ENCODE measurements around the gene CHAC2. TPM values are rescaled to one million over a fixed set of nuclear protein-coding genes. Genes with fewer than 3 reads are reported as not detected.
"Not testable (repeated sequence)": the region's sequence is repeated elsewhere in the genome, so short reads cannot be mapped to it uniquely, and the experiment has no call there.

CHAC2 gene
- total RNA-seq, 2 experiments from 2014 or later = 28.0 to 29.6 TPM

DNA sequence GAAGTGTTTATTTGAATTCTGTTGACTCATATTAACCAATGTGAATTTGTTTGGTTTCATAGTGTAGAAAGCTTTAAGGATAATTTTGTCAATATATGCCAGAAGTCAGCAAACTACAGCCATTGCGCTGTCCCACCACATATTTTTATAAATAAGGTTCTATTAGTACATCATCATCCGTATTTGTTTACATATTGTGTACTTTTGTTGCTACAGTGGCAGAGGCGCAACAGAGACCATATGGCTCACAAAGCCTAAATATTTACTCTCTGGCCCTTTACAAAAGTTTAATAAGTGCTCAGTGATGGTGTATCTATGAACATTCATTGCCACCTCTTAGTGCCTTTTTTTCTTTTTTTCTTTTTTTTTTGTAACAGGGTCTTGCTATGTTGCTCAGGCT is 25.7 kb downstream of the CHAC2 start:
- H3K4me3 Mint-ChIP-seq = no peak overlapping the region
- no peaks in the 10 kb centered on the region for H3K27me3 Mint-ChIP-seq
- no peak for DNase-seq
- peaks cover 3% of the 10 kb centered on the region for H3K36me3 Mint-ChIP-seq
- no peak overlapping the region for H3K27ac Mint-ChIP-seq
- peaks cover 15% of the 10 kb centered on the region for H3K4me1 Mint-ChIP-seq
- H3K9me3 Mint-ChIP-seq = no peaks in the 10 kb centered on the region

DNA sequence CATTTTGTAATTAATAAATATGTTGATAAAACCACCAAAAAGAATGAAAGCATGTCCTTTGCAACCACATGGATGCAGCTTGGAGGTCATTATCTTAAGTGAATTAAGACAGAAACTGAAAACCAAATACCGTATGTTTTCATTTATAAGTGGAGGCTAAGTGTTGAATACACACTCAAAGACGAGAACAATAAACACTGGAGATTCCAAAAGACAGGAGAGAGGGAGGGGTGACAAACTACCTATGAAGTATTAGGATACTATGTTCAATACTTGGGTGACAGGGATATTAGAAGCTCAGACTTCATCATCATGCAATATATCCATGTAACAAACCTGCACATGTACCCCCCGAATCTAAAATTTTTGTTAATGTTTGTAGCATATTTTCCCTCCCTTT is 26.2 kb downstream of the CHAC2 start:
- Mint-ChIP-seq H3K4me3 (no peak overlapping the region), H3K36me3 (peaks cover 3% of the 10 kb centered on the region), H3K27ac (no peak overlapping the region), H3K4me1 (peaks cover 11% of the 10 kb centered on the region), H3K27me3 (no peaks in the 10 kb centered on the region), H3K9me3 (no peaks in the 10 kb centered on the region)
- no peak for DNase-seq

DNA sequence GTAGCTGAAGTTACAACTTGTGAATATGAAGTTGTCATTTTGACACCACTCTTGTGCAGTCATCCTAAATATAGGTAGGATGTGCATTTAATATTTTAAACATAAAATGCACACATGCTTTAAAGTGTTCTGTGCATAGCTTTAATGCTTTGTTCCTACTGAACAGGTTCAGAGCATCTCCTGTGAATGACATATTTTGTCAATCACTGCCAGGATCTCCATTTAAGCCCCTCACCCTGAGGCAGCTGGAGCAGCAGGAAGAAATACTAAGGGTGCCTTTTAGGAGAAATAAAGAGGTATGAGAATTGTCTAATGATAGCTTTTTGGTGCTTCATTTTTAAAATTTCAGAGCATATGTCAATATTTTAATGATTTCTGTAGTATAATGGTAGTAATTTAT is 33.9 kb downstream of the CHAC2 start:
- peaks cover 12% of the 10 kb centered on the region for H3K36me3 Mint-ChIP-seq
- H3K4me1 Mint-ChIP-seq = no peaks in the 10 kb centered on the region
- no peak for DNase-seq
- H3K27me3 Mint-ChIP-seq = no peaks in the 10 kb centered on the region
- no peak overlapping the region for H3K4me3 Mint-ChIP-seq
- H3K9me3 Mint-ChIP-seq = no peaks in the 10 kb centered on the region
- H3K27ac Mint-ChIP-seq = no peak overlapping the region

DNA sequence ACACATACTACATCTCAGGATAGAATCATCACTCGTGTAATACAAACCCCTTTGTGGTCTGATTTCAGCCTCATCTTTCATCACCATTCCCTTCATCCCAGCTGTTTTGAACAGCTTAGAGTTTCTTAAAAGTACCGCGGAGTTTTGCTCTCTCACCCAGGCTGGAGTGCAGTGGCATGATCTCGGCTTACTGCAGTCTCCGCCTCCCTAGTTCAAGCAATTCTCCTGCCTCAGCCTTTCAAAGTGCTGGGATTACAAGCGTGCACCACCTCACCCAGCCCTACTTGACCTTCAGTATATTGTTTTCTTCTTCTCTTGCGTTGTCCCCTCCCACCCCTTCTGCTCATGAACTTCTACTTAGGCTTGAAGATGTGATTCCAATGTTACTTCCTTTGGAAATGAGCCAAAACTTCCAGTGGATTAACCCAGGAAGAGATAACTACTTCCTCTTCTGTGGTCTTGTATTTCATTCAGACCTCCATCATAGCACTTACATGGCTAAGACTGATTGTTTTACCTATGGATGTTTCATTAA is 35.1 kb downstream of the CHAC2 start:
- H3K4me3 Mint-ChIP-seq = no peak overlapping the region
- no peak for DNase-seq
- no peaks in the 10 kb centered on the region for H3K27me3 Mint-ChIP-seq
- H3K27ac Mint-ChIP-seq = no peak overlapping the region
- H3K36me3 Mint-ChIP-seq = peaks cover 12% of the 10 kb centered on the region
- no peaks in the 10 kb centered on the region for H3K9me3 Mint-ChIP-seq
- no peaks in the 10 kb centered on the region for H3K4me1 Mint-ChIP-seq

DNA sequence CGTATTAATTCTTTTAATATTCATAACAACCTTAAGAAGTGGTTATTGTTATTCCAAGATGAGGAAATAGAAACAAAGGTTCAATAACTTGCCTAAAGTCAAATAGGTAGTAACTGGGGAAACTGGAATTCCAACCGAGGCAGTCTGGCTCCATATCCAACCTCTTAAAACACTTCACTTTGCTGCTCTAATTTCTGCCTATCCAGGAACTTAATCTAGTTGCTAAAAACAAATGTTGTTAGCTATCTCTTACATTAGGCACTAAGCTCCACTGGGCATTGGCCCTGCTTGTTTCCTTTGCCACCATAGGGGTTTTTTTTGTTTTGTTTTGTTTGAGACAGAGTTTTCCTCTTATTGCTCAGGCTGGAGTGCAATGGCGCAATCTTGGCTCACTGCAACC is 44.0 kb downstream of the CHAC2 start:
- no peak overlapping the region for H3K27ac Mint-ChIP-seq
- DNase-seq = no peak
- H3K27me3 Mint-ChIP-seq = no peaks in the 10 kb centered on the region
- H3K4me3 Mint-ChIP-seq = no peak overlapping the region
- H3K4me1 Mint-ChIP-seq = no peaks in the 10 kb centered on the region
- no peaks in the 10 kb centered on the region for H3K9me3 Mint-ChIP-seq
- H3K36me3 Mint-ChIP-seq = peaks cover 8% of the 10 kb centered on the region

DNA sequence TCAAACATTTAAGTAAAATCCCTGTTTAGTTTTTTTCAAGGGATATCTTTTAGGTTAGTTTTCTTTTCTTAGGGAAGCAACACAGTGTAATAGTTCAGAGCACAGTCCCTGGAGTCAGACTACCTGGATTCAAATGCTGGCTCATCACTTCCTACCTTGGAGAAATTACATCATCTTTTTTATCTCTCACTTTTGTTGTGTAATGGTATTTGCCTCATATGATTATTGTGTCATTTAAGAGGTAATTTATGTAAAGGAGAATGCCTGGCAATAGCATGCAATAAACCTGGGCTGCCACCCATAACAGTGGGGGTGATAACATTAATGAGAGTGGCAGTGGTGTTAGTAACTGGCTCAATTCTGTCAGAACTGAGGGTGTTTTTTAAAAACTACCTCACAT is 45.5 kb downstream of the CHAC2 start:
- H3K36me3 Mint-ChIP-seq = peaks cover 11% of the 10 kb centered on the region
- no peaks in the 10 kb centered on the region for H3K4me1 Mint-ChIP-seq
- H3K4me3 Mint-ChIP-seq = no peak overlapping the region
- H3K27ac Mint-ChIP-seq = peak overlapping the region; percentile 62
- H3K27me3 Mint-ChIP-seq = no peaks in the 10 kb centered on the region
- DNase-seq = no peak
- H3K9me3 Mint-ChIP-seq = no peaks in the 10 kb centered on the region

DNA sequence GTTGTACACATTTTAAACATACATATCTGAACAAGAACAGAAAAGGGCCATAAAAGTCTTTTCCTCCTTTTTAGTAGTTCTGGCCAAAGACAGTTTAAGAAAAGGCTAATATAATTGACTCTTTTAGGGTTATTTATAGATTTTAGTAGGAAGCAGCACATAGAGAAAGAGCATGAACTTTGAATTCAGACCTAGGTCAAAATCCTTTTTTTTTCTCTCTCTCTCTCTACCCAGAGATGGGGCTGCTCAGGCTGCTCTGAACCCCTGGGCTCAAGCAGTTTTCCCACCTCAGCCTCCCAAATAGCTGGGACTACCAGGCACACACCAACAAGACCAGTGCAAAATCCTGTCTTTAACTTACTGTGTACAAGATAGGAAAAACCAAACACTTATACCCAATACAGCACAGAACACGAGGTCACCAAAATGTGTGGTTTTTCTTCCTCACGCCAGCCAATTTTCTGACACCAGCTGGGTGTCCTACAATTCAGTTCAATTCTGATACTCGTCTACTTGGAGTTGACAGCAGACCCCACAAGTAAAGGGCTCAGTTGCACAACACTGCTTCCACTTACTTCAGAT is 51.3 kb downstream of the CHAC2 start:
- Mint-ChIP-seq H3K36me3 (peaks cover 9% of the 10 kb centered on the region), H3K4me1 (no peaks in the 10 kb centered on the region), H3K9me3 (no peaks in the 10 kb centered on the region), H3K27me3 (no peaks in the 10 kb centered on the region), H3K27ac (peak overlapping the region; percentile 29), H3K4me3 (no peak overlapping the region)
- DNase-seq = no peak

DNA sequence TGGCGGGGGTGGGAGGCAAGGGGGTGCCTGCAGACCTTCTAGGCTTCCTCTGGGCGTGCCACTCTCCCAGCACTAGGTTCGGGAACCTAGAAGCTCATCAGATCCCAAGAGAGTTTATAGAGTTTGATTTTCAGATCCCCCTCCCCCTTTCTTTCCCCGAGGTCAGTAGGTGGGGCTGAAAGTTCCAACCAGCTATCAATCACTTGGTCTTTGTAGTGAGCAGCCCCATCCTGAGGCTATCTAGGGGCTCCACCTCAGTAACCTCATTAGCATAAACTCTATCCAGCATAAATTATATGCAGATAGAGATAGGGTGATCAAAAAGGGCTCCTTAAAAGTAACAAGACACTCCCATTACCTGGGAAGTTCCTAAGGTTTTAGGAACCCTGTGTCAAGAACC is 52.0 kb downstream of the CHAC2 start:
- no peaks in the 10 kb centered on the region for H3K4me1 Mint-ChIP-seq
- no peak overlapping the region for H3K27ac Mint-ChIP-seq
- H3K27me3 Mint-ChIP-seq = no peaks in the 10 kb centered on the region
- no peak overlapping the region for H3K4me3 Mint-ChIP-seq
- H3K36me3 Mint-ChIP-seq = peaks cover 9% of the 10 kb centered on the region
- H3K9me3 Mint-ChIP-seq = no peaks in the 10 kb centered on the region
- DNase-seq = no peak

DNA sequence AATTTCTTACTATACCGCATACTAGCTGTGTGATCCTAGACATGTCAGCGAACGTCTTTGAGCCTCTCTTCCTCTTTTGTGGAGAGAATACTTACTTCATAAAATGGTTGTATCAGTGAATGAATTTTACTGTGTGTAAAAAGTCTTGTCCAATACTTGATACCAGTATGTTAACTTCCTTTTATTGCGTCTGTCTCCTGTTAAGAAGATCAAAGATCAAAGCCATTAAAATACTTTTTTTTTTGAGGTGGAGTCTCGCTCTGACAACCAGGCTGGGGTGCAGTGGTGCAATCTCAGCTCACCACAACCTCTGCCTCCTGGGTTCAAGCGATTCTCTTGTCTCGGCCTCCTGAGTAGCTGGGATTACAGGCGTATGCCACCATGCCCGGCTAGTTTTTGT is 52.4 kb downstream of the CHAC2 start:
- Mint-ChIP-seq H3K4me1 (no peaks in the 10 kb centered on the region), H3K27ac (no peak overlapping the region), H3K27me3 (no peaks in the 10 kb centered on the region), H3K4me3 (no peak overlapping the region), H3K9me3 (no peaks in the 10 kb centered on the region), H3K36me3 (peaks cover 9% of the 10 kb centered on the region)
- DNase-seq = no peak

DNA sequence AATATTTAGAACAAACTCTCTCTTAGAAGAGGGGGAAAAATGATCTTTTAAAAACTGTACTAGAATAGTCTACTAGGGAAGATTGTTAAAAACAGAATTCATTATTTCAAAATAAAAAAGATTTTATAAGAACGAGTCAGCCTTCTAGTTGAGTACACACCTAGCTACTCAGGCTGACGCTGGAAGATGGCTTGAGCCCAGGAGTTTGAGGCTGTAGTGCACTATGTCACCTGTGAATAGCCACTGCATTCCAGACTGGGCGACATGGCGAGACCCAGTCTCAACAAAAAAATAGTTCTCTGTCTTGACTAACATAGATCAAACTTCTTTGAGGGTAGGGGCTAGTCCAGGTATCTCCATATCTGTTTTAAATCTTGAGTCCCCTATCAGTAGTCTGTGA is 53.1 kb downstream of the CHAC2 start:
- Mint-ChIP-seq H3K9me3 (no peaks in the 10 kb centered on the region), H3K36me3 (peaks cover 5% of the 10 kb centered on the region), H3K27me3 (no peaks in the 10 kb centered on the region), H3K4me3 (no peak overlapping the region), H3K4me1 (no peaks in the 10 kb centered on the region), H3K27ac (no peak overlapping the region)
- DNase-seq = no peak

DNA sequence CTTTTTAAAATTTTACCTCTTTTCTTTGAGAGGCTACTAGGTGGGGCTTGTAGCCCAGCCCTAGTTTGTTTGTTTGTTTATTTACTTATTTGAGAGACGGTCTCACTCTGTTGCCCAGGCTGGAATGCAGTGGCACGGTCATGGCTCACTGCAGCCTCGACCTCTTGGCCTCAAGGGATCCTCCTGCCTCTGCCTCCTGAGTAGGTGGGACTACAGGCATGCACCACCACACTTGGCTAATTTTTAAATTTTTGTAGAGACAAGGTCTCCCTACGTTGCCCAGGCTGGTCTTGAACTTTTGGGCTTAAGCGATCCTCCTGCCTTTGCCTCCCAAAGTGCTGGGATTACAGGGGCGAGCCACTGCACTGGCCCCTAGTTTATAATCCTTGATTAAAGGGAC is 54.2 kb downstream of the CHAC2 start:
- H3K4me3 Mint-ChIP-seq = no peak overlapping the region
- H3K4me1 Mint-ChIP-seq = no peaks in the 10 kb centered on the region
- H3K27me3 Mint-ChIP-seq = no peaks in the 10 kb centered on the region
- no peaks in the 10 kb centered on the region for H3K9me3 Mint-ChIP-seq
- H3K27ac Mint-ChIP-seq = no peak overlapping the region
- no peak for DNase-seq
- peaks cover 3% of the 10 kb centered on the region for H3K36me3 Mint-ChIP-seq

DNA sequence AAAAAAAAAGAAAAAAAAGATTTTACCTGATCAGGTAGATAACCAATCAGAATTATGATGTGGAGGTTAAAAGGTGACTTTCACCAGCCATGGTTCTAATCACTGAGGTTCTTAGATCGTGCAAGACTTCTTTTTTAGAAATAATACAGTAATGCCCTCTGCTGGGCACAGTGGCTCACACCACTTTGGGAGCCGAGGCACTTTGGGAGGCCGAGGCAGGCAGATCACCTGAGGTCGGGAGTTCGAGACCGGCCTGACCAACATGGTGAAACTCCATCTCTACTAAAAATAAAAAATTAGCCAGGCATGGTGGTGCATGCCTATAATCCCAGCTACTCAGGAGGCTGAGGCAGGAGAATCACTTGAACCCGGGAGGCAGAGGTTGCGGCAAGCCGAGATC is 56.0 kb downstream of the CHAC2 start:
- H3K9me3 Mint-ChIP-seq, H3K4me1 Mint-ChIP-seq, H3K36me3 Mint-ChIP-seq, H3K27me3 Mint-ChIP-seq, H3K27ac Mint-ChIP-seq, H3K4me3 Mint-ChIP-seq: not testable (repeated sequence)
- DNase-seq = peak; percentile 4

Other genes starting within 250 kb of the CHAC2 start
- 10 to 100 TPM; 18.6 to 19.6 TPM for gene ASB3, start 19.1 kb downstream of the CHAC2 start, total RNA-seq
- 10 to 100 TPM; 17.5 to 18.6 TPM for gene ERLEC1, start 19.2 kb downstream of the CHAC2 start, total RNA-seq
- gene GPR75, start 92.2 kb downstream of the CHAC2 start, total RNA-seq = 1 to 10 TPM; 1.4 to 1.8 TPM
- 10 to 100 TPM; 51.8 to 56.0 TPM for gene PSME4, start 203.2 kb downstream of the CHAC2 start, total RNA-seq